ENCODE measurements around the gene ATP5MC2. TPM values are rescaled to one million over a fixed set of nuclear protein-coding genes. Genes with fewer than 3 reads are reported as not detected.

The ATP5MC2 gene
- polyA plus RNA-seq, 1 of the 3 experiments (the other 2 are of a cell fraction) = 319 TPM

GRCh38 chr12:53664936-53665335 lies 10.9 kb downstream of the ATP5MC2 start:
- Histone ChIP-seq H3K9me3 (no peaks in the 10 kb centered on the region), H3K27ac (ENCODE audit: low read depth in 2 of 2, low read length in 1 of 2) (no peak overlapping the region), H3K4me3 (ENCODE audit: low read depth in 2 of 2, low read length in 1 of 2) (no peak overlapping the region), H2AFZ (ENCODE audit: low read depth) (no peak overlapping the region), H3K27me3 (ENCODE audit: insufficient read depth) (no peaks in the 10 kb centered on the region), H3K9ac (no peak overlapping the region), H3K36me3 (replicated peaks in 1 of 2; ENCODE audit: control insufficient read depth in 1 of 2, insufficient read depth in 2 of 2, low read length in 1 of 2) (peaks cover 41 to 45% of the 10 kb centered on the region in 2 experiments), H3F3A (replicated peaks; ENCODE audit: insufficient read depth) (peaks cover 21% of the 10 kb centered on the region), H3K79me2 (ENCODE audit: insufficient read depth) (peaks cover 8% of the 10 kb centered on the region), H4K20me1 (ENCODE audit: insufficient read depth) (no peaks in the 10 kb centered on the region), H3K9me2 (no peaks in the 10 kb centered on the region), H3K4me1 (ENCODE audit: control insufficient read depth in 1 of 2, insufficient read depth in 2 of 2, low read depth in 1 of 2, low read length in 1 of 2) (peaks cover 0 to 4% of the 10 kb centered on the region in 2 experiments; a peak in 1 of 4 replicates), H3K4me2 (no peak overlapping the region)
- CTCF ChIA-PET = interaction anchor here (1.0 to 2.1 kb wide), 2 partner anchors 11 to 41 kb away, joined by 4 to 9 read pairs; partner anchors contain the start of gene ATP5MC2
- WGBS (ENCODE audit: low lambda C conversion rate) = 94% methylated on average over 7 of the region's 7 CpGs
- TF ChIP-seq NRF1 (IDR thresholded peaks at IDR 0.05; ENCODE audit: low read depth, low read length) (no peak), EZH2phosphoT487 (IDR thresholded peaks at IDR 0.05; ENCODE audit: borderline replicate concordance, low read depth) (no peak), CTCF (IDR thresholded peaks at IDR 0.05) (no peak), TCF12 (IDR thresholded peaks at IDR 0.05) (no peak), NFIC (IDR thresholded peaks at IDR 0.05; ENCODE audit: borderline replicate concordance) (no peak), MEF2A (IDR thresholded peaks at IDR 0.05; ENCODE audit: borderline replicate concordance, low read depth) (no peak), MXI1 (IDR thresholded peaks at IDR 0.05; ENCODE audit: low read depth, low read length) (no peak), GATA2 (CRISPR knock-in tag; IDR thresholded peaks at IDR 0.05) (no peak), RCOR1 (IDR thresholded peaks at IDR 0.05; ENCODE audit: low read length) (no peak), USF1 (IDR thresholded peaks at IDR 0.05; ENCODE audit: borderline replicate concordance, low read depth) (no peak), ELF1 (IDR thresholded peaks at IDR 0.05) (no peak), EP300 (IDR thresholded peaks at IDR 0.05; ENCODE audit: borderline replicate concordance in 1 of 2, low read depth in 1 of 2, low read length in 1 of 2) (no peak), JUND (IDR thresholded peaks at IDR 0.05) (no peak), TAF1 (IDR thresholded peaks at IDR 0.05; ENCODE audit: borderline replicate concordance, low read depth, low read length) (no peak), RFX5 (IDR thresholded peaks at IDR 0.05; ENCODE audit: low read length) (no peak), RAD21 (IDR thresholded peaks at IDR 0.05; ENCODE audit: low read length) (no peak), USF2 (IDR thresholded peaks at IDR 0.05; ENCODE audit: borderline replicate concordance, low read depth, low read length) (no peak)
- DNase-seq = no peak
- POLR2A ChIA-PET = interaction anchor here (0.6 kb wide), 1 partner anchor 31 kb away, joined by 3 read pairs; no protein-coding TSS in a partner anchor

Data from SK-N-SH (cell line).